ENCODE measurements around the gene RBP3. TPM values are rescaled to one million over a fixed set of nuclear protein-coding genes. Genes with fewer than 3 reads are reported as not detected.

The RBP3 gene
- total RNA-seq, 1 experiment from 2014 or later, result not detected

DNA sequence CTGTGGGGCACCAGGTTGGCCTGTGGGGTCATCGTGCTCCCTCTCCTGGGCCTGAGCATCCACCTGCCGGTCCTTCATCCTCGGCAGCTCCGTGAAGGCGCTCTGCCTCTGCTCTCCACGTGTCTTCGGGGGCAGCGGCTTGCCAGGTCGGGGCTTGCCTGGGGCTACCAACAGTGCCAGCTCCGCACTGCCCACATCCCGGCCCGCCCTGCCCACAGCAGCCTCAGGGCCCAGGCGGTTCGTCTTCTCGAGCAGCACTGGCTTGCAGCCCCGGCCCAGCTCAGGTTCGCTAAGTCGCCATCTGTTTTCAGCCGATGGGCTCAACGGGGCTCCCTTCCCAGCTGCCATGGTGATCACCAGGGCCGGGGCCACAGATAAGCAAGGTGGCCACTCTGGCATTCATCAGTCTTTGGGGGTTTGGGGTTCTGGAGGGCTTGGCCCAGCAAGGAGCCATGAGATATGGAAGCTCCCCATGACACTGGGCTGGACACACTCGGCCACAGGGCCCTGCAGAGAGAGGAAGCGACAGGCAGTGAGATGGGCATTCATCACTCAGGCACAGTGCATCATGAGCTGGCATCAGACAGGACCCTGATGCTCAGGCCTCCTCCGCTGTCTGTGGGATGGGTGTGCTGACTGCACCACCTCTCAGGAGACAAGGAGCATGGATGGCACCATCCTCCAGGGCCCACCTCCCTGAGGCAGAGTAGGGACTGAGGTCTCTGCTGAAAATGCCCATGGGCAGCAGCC is 20.4 kb downstream of the RBP3 start:
- H3K4me3 ChIP-seq (replicated peaks in 1 of 2; ENCODE audit: low read depth in 1 of 2, low read length in 2 of 2), result no peak overlapping the region
- no peaks in the 10 kb centered on the region for H3K9me2 ChIP-seq (ENCODE audit: insufficient read depth)
- no peaks in the 10 kb centered on the region for H4K20me1 ChIP-seq (ENCODE audit: insufficient read depth)
- no peaks in the 10 kb centered on the region for H3K36me3 ChIP-seq (ENCODE audit: control insufficient read depth in 1 of 2, insufficient read depth in 2 of 2, low read length in 2 of 2)
- TF ChIP-seq, protein P1, sequence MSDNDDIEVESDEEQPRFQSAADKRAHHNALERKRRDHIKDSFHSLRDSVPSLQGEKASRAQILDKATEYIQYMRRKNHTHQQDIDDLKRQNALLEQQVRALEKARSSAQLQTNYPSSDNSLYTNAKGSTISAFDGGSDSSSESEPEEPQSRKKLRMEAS (IDR thresholded peaks at IDR 0.05), result no peak
- TF ChIP-seq ELF1 (IDR thresholded peaks at IDR 0.05; ENCODE audit: borderline replicate concordance, low read depth) (no peak), SIN3A (IDR thresholded peaks at IDR 0.05; ENCODE audit: low read depth) (no peak), ZNF274 (IDR thresholded peaks at IDR 0.05; ENCODE audit: low read depth, low read length) (no peak), ZBTB33 (IDR thresholded peaks at IDR 0.05; ENCODE audit: extremely low read depth, insufficient replicate concordance, low read length) (no peak), ZFX (IDR thresholded peaks at IDR 0.05) (no peak), JUND (IDR thresholded peaks at IDR 0.05) (no peak), YY1 (IDR thresholded peaks at IDR 0.05; ENCODE audit: extremely low read depth, insufficient replicate concordance, low read depth, low read length) (no peak), CBX3 (IDR thresholded peaks at IDR 0.05; ENCODE audit: low read depth) (no peak), EZH2phosphoT487 (IDR thresholded peaks at IDR 0.05; ENCODE audit: borderline replicate concordance) (no peak)
- POLR2A ChIA-PET, result no interaction called here
- H2AFZ ChIP-seq (ENCODE audit: low read depth, low read length, poor library complexity, severe bottlenecking), result no peak overlapping the region
- BruUV-seq (replicated peaks), result no TSS peak
- RAD21 ChIA-PET (ENCODE audit: low non-redundant PET in 1 of 2, low total read pairs in 2 of 2, uncharacterized antibody in 2 of 2, unreplicated experiment in 2 of 2), result no interaction called here
- CTCF ChIA-PET, result no interaction called here
- no peaks in the 10 kb centered on the region for H3K9me3 ChIP-seq (ENCODE audit: control insufficient read depth in 1 of 2, insufficient read depth in 1 of 2, low read depth in 1 of 2, low read length in 2 of 2)
- no peak overlapping the region for H3K9ac ChIP-seq (ENCODE audit: low read length)
- H3K79me2 ChIP-seq (ENCODE audit: insufficient read depth, low read length), result no peaks in the 10 kb centered on the region
- H3K27me3 ChIP-seq (ENCODE audit: insufficient read depth, low read length), result no peaks in the 10 kb centered on the region
- intact Hi-C loops (cut with micrococcal nuclease), result no loop called here
- no peak overlapping the region for H3K4me2 ChIP-seq (ENCODE audit: low read length)
- DNase-seq (ENCODE audit: low read depth, low spot score) (no peak), ATAC-seq (no peak)
- peaks cover 0 to 6% of the 10 kb centered on the region in 2 experiments; a peak in 1 of 4 replicates for H3K4me1 ChIP-seq (ENCODE audit: control insufficient read depth in 1 of 2, insufficient read depth in 2 of 2, low read length in 2 of 2)
- no peak overlapping the region for H3K27ac ChIP-seq (ENCODE audit: low read depth, low read length)
